A549 (cell line): Measurements from ENCODE around the gene TXNL1. TPM values are rescaled to one million over a fixed set of nuclear protein-coding genes. Genes with fewer than 3 reads are reported as not detected.

ENCODE experiments used
- ATAC-seq, 2 experiments: fragments of 200-7000 bp in 1 of 2; fragments of >200 bp in 1 of 2; cut with Nextera tagmentation in 1 of 2; cut with Tn5 transposase in 1 of 2; 3 replicates each; pipeline versions ENCODE4 v1.8.0 to v1.9.1; 2018 to 2020; ENCODE audit warnings: mild to moderate bottlenecking in 1 of 2, moderate library complexity in 1 of 2
- CTCF ChIA-PET: fragments of 300-600 bp; sonication (Branson Sonifier 250); formaldehyde crosslinking; extraction: SDS; loops from one replicate; lab custom pipeline; 2021; ENCODE audit warnings: antibody characterized with exemption, inconsistent platforms; lab: Yijun Ruan, JAX
- POLR2A ChIA-PET: fragments of 350-600 bp; formaldehyde crosslinking; extraction: SDS; loops from one replicate; lab custom pipeline; 2021; ENCODE audit warnings: antibody characterized with exemption, inconsistent platforms; lab: Yijun Ruan, JAX
- DNase-seq, 2 experiments: peaks; one replicate each; pipeline versions ENCODE4 v3.0.0 to v3.0.0-alpha.2; 2011 to 2016; ENCODE audit warnings: low read depth in 1 of 2, low spot score in 1 of 2
- FAIRE-seq: peaks from 2 replicates; lab custom pipeline; 2011; peaks lifted over from hg19 to GRCh38; lab: Jason Lieb, UNC
- H3K27ac ChIP-seq, 2 experiments: fragments of >200 bp; sonication (Bioruptor Twin); formaldehyde crosslinking; 3 replicates each; pipeline ENCODE4 v1.5.1; 2016 to 2017
- H3K4me1 ChIP-seq: fragments of >200 bp; sonication (Bioruptor Twin); formaldehyde crosslinking; 3 replicates; pipeline ENCODE4 v1.6.1; 2016
- H3K4me2 ChIP-seq: fragments of >200 bp; sonication (Bioruptor Twin); formaldehyde crosslinking; 3 replicates; pipeline ENCODE4 v1.6.1; 2016
- H3K4me3 ChIP-seq: fragments of >200 bp; sonication (Bioruptor Twin); formaldehyde crosslinking; 3 replicates; pipeline ENCODE4 v1.5.1; 2016
- H3K9me3 ChIP-seq: fragments of >200 bp; sonication (Bioruptor Twin); formaldehyde crosslinking; 3 replicates; pipeline ENCODE4 v1.6.1; 2016
- BCL3 ChIP-seq: fragments of >200 bp; sonication (Bioruptor Twin); formaldehyde crosslinking; IDR thresholded peaks from 3 replicates; pipeline ENCODE4 v1.6.1; 2016
- BHLHE40 ChIP-seq: IDR thresholded peaks from 2 replicates; pipeline ENCODE4 v1.6.1; 2012; ENCODE audit warnings: low read depth, low read length, inconsistent platforms
- CBX2 ChIP-seq: fragments of 200-600 bp; sonication (generic); IDR thresholded peaks from 2 replicates; pipeline ENCODE4 v1.6.1; 2016; ENCODE audit warnings: low read depth, mild to moderate bottlenecking, borderline replicate concordance
- CHD2 ChIP-seq: fragments of 150-350 bp; IDR thresholded peaks from 2 replicates; pipeline ENCODE4 v1.6.1; 2014; ENCODE audit warnings: low read length; ENCODE audit not compliant: partially characterized antibody
- EHMT2 ChIP-seq: fragments of 200-600 bp; sonication (generic); IDR thresholded peaks from 2 replicates; pipeline ENCODE4 v1.6.1; 2016; ENCODE audit warnings: antibody characterized with exemption, low read depth, mild to moderate bottlenecking, moderate library complexity
- ELK1 ChIP-seq: fragments of 150-350 bp; IDR thresholded peaks from 2 replicates; pipeline ENCODE4 v1.6.1; 2014; ENCODE audit warnings: low read depth, mild to moderate bottlenecking, low read length
- ESRRA ChIP-seq: fragments of 150-350 bp; IDR thresholded peaks from 2 replicates; pipeline ENCODE4 v1.6.1; 2014; ENCODE audit warnings: mild to moderate bottlenecking, low read length, borderline replicate concordance
- FOXS1 ChIP-seq: fragments of 250-450 bp; sonication (Bioruptor Pico); IDR thresholded peaks from 2 replicates; pipeline ENCODE4 v1.5.0; 2020; ENCODE audit warnings: mild to moderate bottlenecking, moderate library complexity
- GATA3 ChIP-seq: IDR thresholded peaks from 2 replicates; pipeline ENCODE4 v1.6.1; 2012; ENCODE audit warnings: borderline replicate concordance
- HDAC2 ChIP-seq: fragments of 200-600 bp; sonication (generic); IDR thresholded peaks from 2 replicates; pipeline ENCODE4 v1.6.1; 2016
- HEYL ChIP-seq: fragments of 250-450 bp; sonication (Bioruptor Pico); IDR thresholded peaks from 2 replicates; pipeline ENCODE4 v1.8.0; 2021; ENCODE audit warnings: mild to moderate bottlenecking, moderate library complexity
- HOXB5 ChIP-seq: fragments of 250-450 bp; sonication (Bioruptor Pico); IDR thresholded peaks from 2 replicates; pipeline ENCODE4 v1.5.0; 2020; ENCODE audit warnings: mild to moderate bottlenecking, moderate library complexity
- MAFK ChIP-seq: fragments of 450-650 bp; IDR thresholded peaks from 2 replicates; pipeline ENCODE4 v1.6.1; 2014; ENCODE audit not compliant: partially characterized antibody
- MAX ChIP-seq: IDR thresholded peaks from 2 replicates; pipeline ENCODE4 v1.6.1; 2012
- MAZ ChIP-seq: fragments of 150-350 bp; IDR thresholded peaks from 2 replicates; pipeline ENCODE4 v1.6.1; 2014; ENCODE audit warnings: antibody characterized with exemption, low read depth, low read length, borderline replicate concordance
- MYC ChIP-seq: IDR thresholded peaks from 2 replicates; pipeline ENCODE4 v1.6.1; 2012; ENCODE audit warnings: mild to moderate bottlenecking, inconsistent platforms, low read length, improper control_type of control experiment, borderline replicate concordance
- NPAS2 ChIP-seq: fragments of 250-450 bp; sonication (Bioruptor Pico); IDR thresholded peaks from 2 replicates; pipeline ENCODE4 v1.8.0; 2022; ENCODE audit warnings: mild to moderate bottlenecking, moderate library complexity, borderline replicate concordance
- NR3C1 ChIP-seq: fragments of >200 bp; sonication (Bioruptor Twin); formaldehyde crosslinking; IDR thresholded peaks from 3 replicates; pipeline ENCODE4 v1.6.1; 2017
- POLR2A ChIP-seq: IDR thresholded peaks from 2 replicates; pipeline ENCODE4 v1.6.1; 2012; ENCODE audit warnings: mild to moderate bottlenecking, low read length
- POLR2AphosphoS2 ChIP-seq: conservative IDR thresholded peaks from 2 replicates; pipeline ENCODE4 v1.6.1; 2012; ENCODE audit warnings: low read length, improper control_type of control experiment, inconsistent platforms
- SREBF2 ChIP-seq: fragments of 450-650 bp; IDR thresholded peaks from 2 replicates; pipeline ENCODE4 v1.6.1; 2014; ENCODE audit warnings: mild to moderate bottlenecking, moderate library complexity
- USF2 ChIP-seq: fragments of 450-650 bp; IDR thresholded peaks from 2 replicates; pipeline ENCODE4 v1.6.1; 2014; ENCODE audit warnings: antibody characterized with exemption
- WGBS: methylation state at CpG from one replicate; pipeline ENCODE4 v1.1.6; 2017; ENCODE audit errors: missing lambda C conversion rate; 5-methylcytosine and 5-hydroxymethylcytosine counted together
- polyA plus RNA-seq, 4 experiments: library from polyadenylated mRNA; depleted of rRNA in 3 of 4; stranded (reverse); fragments of >200 nt; fragmentation: RNase III in 1 of 4; extraction: RNeasy Plus Mini Kit Qiagen cat#74134 plus additional on column Dnase treatment in 1 of 4; gene quantifications; 2 replicates in 3 of 4; 3 replicates in 1 of 4; pipeline ENCODE4 v1.2.3, GENCODE V29; 2011 to 2017

TXNL1 gene
- polyA plus RNA-seq, 2 of the 4 experiments (the other 2 are of a cell fraction), result 59.5 to 104 TPM

GRCh38 chr18:56627991-56628390 lies 10.4 kb downstream of the TXNL1 start:
- Histone ChIP-seq H3K27ac (no peak overlapping the region), H3K4me3 (no peak overlapping the region), H3K4me1 (0 out of 3 replicates have a peak, but pooled peaks cover 5% of the 10 kb centered on the region), H3K4me2 (no peak overlapping the region), H3K9me3 (no peaks in the 10 kb centered on the region)
- FAIRE-seq, result no peak
- WGBS, result 69% methylated on average over 2 of the region's 2 CpGs
- ChIA-PET CTCF (no interaction called here), POLR2A (no interaction called here)
- TF ChIP-seq POLR2A, result no peak
- TF ChIP-seq MAFK, result peak; percentile 40
- TF ChIP-seq, all 56 proteins: peak for 1
- ATAC-seq (no peak), DNase-seq (no peak)

GRCh38 chr18:56615738-56616520 lies 22.5 kb downstream of the TXNL1 start:
- ChIA-PET POLR2A (no interaction called here), CTCF (interaction anchor here (1.0 kb wide), 1 partner anchor 17 kb away, joined by 3 read pairs; no protein-coding TSS in a partner anchor)
- WGBS, result 74% methylated on average over 7 of the region's 7 CpGs
- ATAC-seq (no peak), DNase-seq (no peak), FAIRE-seq (no peak)
- TF ChIP-seq NR3C1, result no peak
- no peaks in the 10 kb centered on the region for H3K4me1 ChIP-seq
- no peak overlapping the region for H3K4me2 ChIP-seq
- H3K27ac ChIP-seq, result no peak overlapping the region
- H3K4me3 ChIP-seq, result no peak overlapping the region
- H3K9me3 ChIP-seq, result no peaks in the 10 kb centered on the region

- ATAC-seq (no peak), FAIRE-seq (no peak), DNase-seq (no peak)
- Histone ChIP-seq H3K4me3 (no peak overlapping the region), H3K27ac (no peak overlapping the region), H3K4me1 (no peaks in the 10 kb centered on the region), H3K9me3 (no peaks in the 10 kb centered on the region), H3K4me2 (no peak overlapping the region)
- 85% methylated on average over 2 of the region's 2 CpGs for WGBS
- POLR2A ChIA-PET, result no interaction called here
- CTCF ChIA-PET, result no interaction called here
- no peak for TF ChIP-seq POLR2AphosphoS2
- no peak for TF ChIP-seq MAFK
- TF ChIP-seq HOXB5 (CRISPR knock-in tag), result no peak
- no peak for TF ChIP-seq BHLHE40
- TF ChIP-seq EHMT2, result no peak
- TF ChIP-seq, all 56 proteins: peak for 0
Observed at GRCh38 chr18:56606618-56607017, 31.8 kb downstream of the TXNL1 start.

GRCh38 chr18:56598422-56598821 lies 40.0 kb downstream of the TXNL1 start:
- ChIA-PET CTCF (interaction anchor here (0.5 to 1.1 kb wide), 2 partner anchors 18 to 169 kb away, joined by 3 read pairs; no protein-coding TSS in a partner anchor), POLR2A (no interaction called here)
- DNase-seq, result no peak
- H3K27ac ChIP-seq, result no peak overlapping the region
- H3K4me1 ChIP-seq, result no peaks in the 10 kb centered on the region
- H3K4me3 ChIP-seq, result no peak overlapping the region
- FAIRE-seq, result no peak
- 94% methylated on average over 4 of the region's 4 CpGs for WGBS
- no peak overlapping the region for H3K4me2 ChIP-seq
- ATAC-seq, result no peak
- no peaks in the 10 kb centered on the region for H3K9me3 ChIP-seq
- TF ChIP-seq BCL3 (no peak), MAFK (no peak), MYC (no peak), MAX (no peak), HEYL (no peak), CHD2 (no peak), USF2 (no peak), HDAC2 (no peak), MAZ (no peak), FOXS1 (no peak), SREBF2 (no peak), NPAS2 (CRISPR knock-in tag) (no peak), GATA3 (no peak), ESRRA (no peak), ELK1 (no peak), CBX2 (no peak)
